Gastrocnemius medialis (tissue), 4 donors: ENCODE results near the gene NFAT5. TPM values are rescaled to one million over a fixed set of nuclear protein-coding genes. Genes with fewer than 3 reads are reported as not detected.
"Not testable (repeated sequence)": the region's sequence is repeated elsewhere in the genome, so short reads cannot be mapped to it uniquely, and the experiment has no call there.

Experiments
- ATAC-seq, 2 donors: fragments of 150-250 bp; one replicate each; pipeline ENCODE4 v1.9.1; 2016
- DNase-seq, 2 donors: peaks; one replicate each; pipeline ENCODE4 v3.0.0-alpha.2; 2019
- H3K27ac ChIP-seq, 4 donors: fragments of 200-600 bp; sonication (generic); 1 replicate in 1 of 4; 2 replicates in 3 of 4; pipeline ENCODE4 v1.5.1; 2016 to 2018; ENCODE audit warnings: mild to moderate bottlenecking in 2 of 4, moderate library complexity in 1 of 4
- H3K27me3 ChIP-seq, 3 donors: fragments of 200-600 bp; sonication (generic) in 2 of 3; 1 replicate in 1 of 3; 2 replicates in 2 of 3; pipeline versions ENCODE4 v1.5.1 to v1.6.0; 2016 to 2019; ENCODE audit warnings: mild to moderate bottlenecking in 1 of 3, moderate library complexity in 1 of 3
- H3K36me3 ChIP-seq, 2 donors: fragments of 200-600 bp; sonication (generic) in 1 of 2; one replicate each; pipeline ENCODE4 v1.5.1; 2017 to 2018
- H3K4me1 ChIP-seq, 2 donors: fragments of 200-600 bp; sonication (generic) in 1 of 2; one replicate each; pipeline ENCODE4 v1.5.1; 2016 to 2017; ENCODE audit warnings: mild to moderate bottlenecking in 2 of 2
- H3K4me3 ChIP-seq, 4 donors: fragments of 200-600 bp; sonication (generic) in 3 of 4; 1 replicate in 1 of 4; 2 replicates in 3 of 4; pipeline ENCODE4 v1.5.1; 2016 to 2019; ENCODE audit warnings: mild to moderate bottlenecking in 2 of 4
- H3K9me3 ChIP-seq, 3 donors: fragments of 200-600 bp; sonication (generic) in 2 of 3; 1 replicate in 1 of 3; 2 replicates in 2 of 3; pipeline ENCODE4 v1.5.1; 2016 to 2019
- CTCF ChIP-seq, 5 experiments: fragments of 450-650 bp in 3 of 5; fragments of 200-600 bp in 2 of 5; sonication (generic) in 2 of 5; IDR thresholded peaks in 4 of 5; conservative IDR thresholded peaks in 1 of 5; 1 replicate in 4 of 5; 2 replicates in 1 of 5; pipeline ENCODE4 v1.5.1; 2016 to 2019; ENCODE audit warnings: antibody characterized with exemption in 5 of 5, mild to moderate bottlenecking in 3 of 5, moderate library complexity in 3 of 5
- POLR2A ChIP-seq, 2 donors: fragments of 450-650 bp; IDR thresholded peaks; one replicate each; pipeline ENCODE4 v1.6.1; 2017; ENCODE audit warnings: antibody characterized with exemption in 2 of 2, mild to moderate bottlenecking in 2 of 2, moderate library complexity in 2 of 2
- in situ Hi-C, 4 donors: fragments of 200-750 bp; cut with MboI; loops; one replicate each; pipeline versions ENCODE4 v1.15.0 to v1.8.0; 2017; ENCODE audit warnings: low sequenced_read_pairs in 4 of 4
- intact Hi-C: fragments of 100-400 bp; cut with DNase I; formaldehyde crosslinking; loops from one replicate; pipeline ENCODE4 v1.15.1; 2023; ENCODE audit warnings: low total_unique reads
- total RNA-seq, 4 donors: library from RNA; depleted of rRNA; stranded (reverse); fragments of >200 nt; gene quantifications; one replicate each; pipeline versions ENCODE4 v1.1.0 to v1.2.3, GENCODE V29; 2016

NFAT5 gene
- total RNA-seq, 4 donors from 2014 or later = 14.4 to 34.2 (median 18.4) TPM

- Histone ChIP-seq H3K27me3 (no peaks in the 10 kb centered on the region), H3K36me3 (no peaks in the 10 kb centered on the region), H3K27ac (peak overlapping the region; percentile 98 to 100 (median 100)), H3K4me1 (peaks cover 42 to 49% of the 10 kb centered on the region in 2 donors), H3K4me3 (peak overlapping the region; percentile 75 to 99 (median 94)), H3K9me3 (no peaks in the 10 kb centered on the region)
- no peak for TF ChIP-seq CTCF (IDR thresholded peaks at IDR 0.05 in 4 of 5, conservative IDR thresholded peaks at IDR 0.05 in 1 of 5)
- TF ChIP-seq POLR2A (IDR thresholded peaks at IDR 0.05) = peak in 1 of 2 donors; percentile 24
- in situ Hi-C loops (loop anchor here in 1 of 4 donors (10.0 kb wide), 1 partner anchor 172 kb away; no protein-coding TSS in a partner anchor), intact Hi-C loops (loop anchor here (2.0 kb wide), 1 partner anchor 180 kb away; the partner anchor contains the start of gene TERF2)
- peak; percentile 22 to 50 for DNase-seq
- ATAC-seq = peak; percentile 71 to 82
Measured at GRCh38 chr16:69566240-69566980, 644 bp downstream of the NFAT5 start.

GRCh38 chr16:69566981-69567680 lies 1.4 kb downstream of the NFAT5 start:
- no peak for ATAC-seq
- no peak for DNase-seq
- intact Hi-C loops (loop anchor here (2.0 kb wide), 1 partner anchor 180 kb away; the partner anchor contains the start of gene TERF2), in situ Hi-C loops (loop anchor here in 1 of 4 donors (10.0 kb wide), 1 partner anchor 172 kb away; no protein-coding TSS in a partner anchor)
- Histone ChIP-seq H3K4me3 (peak overlapping the region; percentile 75 to 99 (median 94)), H3K27me3 (no peaks in the 10 kb centered on the region), H3K9me3 (no peaks in the 10 kb centered on the region), H3K27ac (peak overlapping the region; percentile 98 to 100 (median 100)), H3K36me3 (no peaks in the 10 kb centered on the region), H3K4me1 (peaks cover 42 to 49% of the 10 kb centered on the region in 2 donors)
- TF ChIP-seq POLR2A (IDR thresholded peaks at IDR 0.05) (no peak), CTCF (IDR thresholded peaks at IDR 0.05 in 4 of 5, conservative IDR thresholded peaks at IDR 0.05 in 1 of 5) (no peak)

GRCh38 chr16:69568676-69569075 lies 2.9 kb downstream of the NFAT5 start:
- intact Hi-C loops (no loop called here), in situ Hi-C loops (loop anchor here in 1 of 4 donors (10.0 kb wide), 1 partner anchor 174 kb away; no protein-coding TSS in a partner anchor)
- TF ChIP-seq POLR2A (IDR thresholded peaks at IDR 0.05) (no peak), CTCF (IDR thresholded peaks at IDR 0.05 in 4 of 5, conservative IDR thresholded peaks at IDR 0.05 in 1 of 5) (no peak)
- H3K4me3 ChIP-seq = no peak overlapping the region
- no peaks in the 10 kb centered on the region for H3K9me3 ChIP-seq
- peak overlapping the region; percentile 1 to 98 (median 12) for H3K27ac ChIP-seq
- peaks cover 42 to 49% of the 10 kb centered on the region in 2 donors for H3K4me1 ChIP-seq
- no peaks in the 10 kb centered on the region for H3K27me3 ChIP-seq
- ATAC-seq = no peak
- H3K36me3 ChIP-seq = no peaks in the 10 kb centered on the region
- no peak for DNase-seq

GRCh38 chr16:69578771-69579170 lies 13.0 kb downstream of the NFAT5 start:
- intact Hi-C loops, H3K36me3 ChIP-seq, ATAC-seq, H3K9me3 ChIP-seq, H3K27me3 ChIP-seq, H3K4me3 ChIP-seq, in situ Hi-C loops, DNase-seq, H3K27ac ChIP-seq: not testable (repeated sequence)
- peaks cover 20 to 24% of the 10 kb centered on the region in 2 donors for H3K4me1 ChIP-seq
